Mesendoderm (in vitro differentiated cells): Measurements from ENCODE around the gene CLCA1.

Experiments
- DNase-seq: peaks from one replicate; pipeline ENCODE4 v3.0.0; 2013
- H2AK5ac ChIP-seq: 2 replicates; pipeline ENCODE4 v1.6.1; 2013; ENCODE audit warnings: low read length, inconsistent platforms
- H2BK120ac ChIP-seq: 2 replicates; pipeline ENCODE4 v1.6.1; 2013; ENCODE audit warnings: low read depth, mild to moderate bottlenecking, low read length, moderate library complexity, mixed read lengths
- H2BK15ac ChIP-seq: replicated peaks from 2 replicates; pipeline ENCODE4 v1.6.1; 2013; ENCODE audit warnings: low read depth, mild to moderate bottlenecking, moderate library complexity
- H2BK5ac ChIP-seq: 2 replicates; pipeline ENCODE4 v1.6.1; 2013; ENCODE audit warnings: low read length, inconsistent platforms
- H3K18ac ChIP-seq: 2 replicates; pipeline ENCODE4 v1.6.1; 2013; ENCODE audit warnings: mild to moderate bottlenecking, low read length, mixed read lengths
- H3K23ac ChIP-seq: one replicate; pipeline ENCODE4 v1.6.1; 2013; ENCODE audit warnings: low read length
- H3K27ac ChIP-seq: 2 replicates; pipeline ENCODE4 v1.5.1; 2013; ENCODE audit warnings: low read depth, mild to moderate bottlenecking, inconsistent platforms, low read length, moderate library complexity
- H3K27me3 ChIP-seq: 2 replicates; pipeline ENCODE4 v1.6.1; 2013; ENCODE audit warnings: low read length, control low read depth, mild to moderate bottlenecking, inconsistent platforms; ENCODE audit not compliant: insufficient read depth, poor library complexity
- H3K36me3 ChIP-seq: 2 replicates; pipeline ENCODE4 v1.6.1; 2013; ENCODE audit warnings: low read length, inconsistent platforms; ENCODE audit not compliant: control insufficient read depth, insufficient read depth
- H3K4ac ChIP-seq: one replicate; pipeline ENCODE4 v1.6.1; 2013; ENCODE audit warnings: low read depth, mild to moderate bottlenecking, low read length, moderate library complexity
- H3K4me1 ChIP-seq: 2 replicates; pipeline ENCODE4 v1.6.1; 2013; ENCODE audit warnings: low read depth, low read length, inconsistent platforms; ENCODE audit not compliant: control insufficient read depth
- H3K4me2 ChIP-seq: 2 replicates; pipeline ENCODE4 v1.6.1; 2013; ENCODE audit warnings: low read length
- H3K4me3 ChIP-seq: 2 replicates; pipeline ENCODE4 v1.5.1; 2013; ENCODE audit warnings: mild to moderate bottlenecking, low read length
- H3K56ac ChIP-seq: one replicate; pipeline ENCODE4 v1.6.1; 2013; ENCODE audit warnings: low read length
- H3K79me1 ChIP-seq: 2 replicates; pipeline ENCODE4 v1.6.1; 2013; ENCODE audit warnings: low read length, inconsistent platforms
- H3K79me2 ChIP-seq: 2 replicates; pipeline ENCODE4 v1.6.1; 2013; ENCODE audit warnings: mild to moderate bottlenecking, low read length; ENCODE audit not compliant: control insufficient read depth, insufficient read depth
- H3K9ac ChIP-seq: 2 replicates; pipeline ENCODE4 v1.6.1; 2013; ENCODE audit warnings: low read length, inconsistent platforms
- H4K5ac ChIP-seq: one replicate; pipeline ENCODE4 v1.6.1; 2013; ENCODE audit warnings: low read length
- H4K8ac ChIP-seq: one replicate; pipeline ENCODE4 v1.6.1; 2013; ENCODE audit warnings: low read depth, mild to moderate bottlenecking, control low read depth, low read length, moderate library complexity
- WGBS: extraction: QIAGEN DNeasy Blood & Tissue Kit; methylation state at CpG from one replicate; pipeline ENCODE4 v1.1.7; 2013; ENCODE audit warnings: low lambda C conversion rate, missing lambda C conversion rate; ENCODE audit not compliant: insufficient coverage; ENCODE audit errors: extremely low coverage; 5-methylcytosine and 5-hydroxymethylcytosine counted together

The CLCA1 gene

GRCh38 chr1:86505564-86505902 is 36.8 kb downstream of the CLCA1 start:
- H3K23ac ChIP-seq, result no peak overlapping the region
- no peaks in the 10 kb centered on the region for H3K27me3 ChIP-seq
- H3K9ac ChIP-seq, result no peak overlapping the region
- no peak overlapping the region for H3K4me2 ChIP-seq
- H2BK15ac ChIP-seq, result no peak overlapping the region
- no peak for DNase-seq
- H2AK5ac ChIP-seq, result no peak overlapping the region
- no peak overlapping the region for H4K5ac ChIP-seq
- H3K27ac ChIP-seq, result no peak overlapping the region
- no peaks in the 10 kb centered on the region for H3K79me2 ChIP-seq
- no peak overlapping the region for H3K4me3 ChIP-seq
- no peak overlapping the region for H3K18ac ChIP-seq
- H4K8ac ChIP-seq, result no peak overlapping the region
- no peaks in the 10 kb centered on the region for H3K79me1 ChIP-seq
- H3K36me3 ChIP-seq, result no peaks in the 10 kb centered on the region
- no peak overlapping the region for H3K4ac ChIP-seq
- no peak overlapping the region for H2BK120ac ChIP-seq
- no peak overlapping the region for H2BK5ac ChIP-seq
- peaks cover 12% of the 10 kb centered on the region for H3K4me1 ChIP-seq
- WGBS, result no CpG with 5 or more reads among the region's 4 CpGs
- no peak overlapping the region for H3K56ac ChIP-seq

- no peak overlapping the region for H2BK5ac ChIP-seq
- H3K27me3 ChIP-seq, result no peaks in the 10 kb centered on the region
- no peak overlapping the region for H3K4ac ChIP-seq
- H4K5ac ChIP-seq, result no peak overlapping the region
- no peak overlapping the region for H3K27ac ChIP-seq
- H3K23ac ChIP-seq, result no peak overlapping the region
- no peak overlapping the region for H3K4me2 ChIP-seq
- H3K56ac ChIP-seq, result no peak overlapping the region
- no peak overlapping the region for H3K9ac ChIP-seq
- no peak overlapping the region for H2BK120ac ChIP-seq
- no peak overlapping the region for H2AK5ac ChIP-seq
- H3K4me3 ChIP-seq, result no peak overlapping the region
- no peaks in the 10 kb centered on the region for H3K79me2 ChIP-seq
- H4K8ac ChIP-seq, result no peak overlapping the region
- peaks cover 12% of the 10 kb centered on the region for H3K4me1 ChIP-seq
- no peak overlapping the region for H2BK15ac ChIP-seq
- no peak overlapping the region for H3K18ac ChIP-seq
- no peaks in the 10 kb centered on the region for H3K36me3 ChIP-seq
- no peaks in the 10 kb centered on the region for H3K79me1 ChIP-seq
- WGBS, result no CpG with 5 or more reads among the region's 13 CpGs
- DNase-seq, result peak; percentile 60
Measured at GRCh38 chr1:86507935-86508582, 39.3 kb downstream of the CLCA1 start.

GRCh38 chr1:86508583-86508969 is 39.8 kb downstream of the CLCA1 start:
- no peak overlapping the region for H3K27ac ChIP-seq
- H3K4me2 ChIP-seq, result no peak overlapping the region
- no peak overlapping the region for H3K4me3 ChIP-seq
- no peak overlapping the region for H4K5ac ChIP-seq
- no CpG with 5 or more reads among the region's 2 CpGs for WGBS
- no peak overlapping the region for H2AK5ac ChIP-seq
- H4K8ac ChIP-seq, result no peak overlapping the region
- H3K27me3 ChIP-seq, result no peaks in the 10 kb centered on the region
- H3K79me2 ChIP-seq, result no peaks in the 10 kb centered on the region
- no peak for DNase-seq
- H2BK5ac ChIP-seq, result no peak overlapping the region
- no peak overlapping the region for H3K4ac ChIP-seq
- H3K18ac ChIP-seq, result no peak overlapping the region
- no peaks in the 10 kb centered on the region for H3K36me3 ChIP-seq
- H2BK15ac ChIP-seq, result no peak overlapping the region
- H3K56ac ChIP-seq, result no peak overlapping the region
- H2BK120ac ChIP-seq, result no peak overlapping the region
- no peak overlapping the region for H3K9ac ChIP-seq
- H3K79me1 ChIP-seq, result no peaks in the 10 kb centered on the region
- H3K4me1 ChIP-seq, result peaks cover 10% of the 10 kb centered on the region
- H3K23ac ChIP-seq, result no peak overlapping the region

- no peak overlapping the region for H3K4me3 ChIP-seq
- H3K36me3 ChIP-seq, result no peaks in the 10 kb centered on the region
- DNase-seq, result peak; percentile 82
- no peak overlapping the region for H2AK5ac ChIP-seq
- H2BK5ac ChIP-seq, result no peak overlapping the region
- no peak overlapping the region for H4K8ac ChIP-seq
- no peak overlapping the region for H3K18ac ChIP-seq
- H3K56ac ChIP-seq, result no peak overlapping the region
- H2BK120ac ChIP-seq, result no peak overlapping the region
- H3K79me1 ChIP-seq, result no peaks in the 10 kb centered on the region
- H3K4me2 ChIP-seq, result no peak overlapping the region
- H3K4me1 ChIP-seq, result no peaks in the 10 kb centered on the region
- H3K79me2 ChIP-seq, result no peaks in the 10 kb centered on the region
- no peak overlapping the region for H3K9ac ChIP-seq
- WGBS, result no CpG with 5 or more reads among the region's 2 CpGs
- H3K23ac ChIP-seq, result no peak overlapping the region
- no peak overlapping the region for H4K5ac ChIP-seq
- no peak overlapping the region for H3K4ac ChIP-seq
- H2BK15ac ChIP-seq, result no peak overlapping the region
- no peak overlapping the region for H3K27ac ChIP-seq
- no peaks in the 10 kb centered on the region for H3K27me3 ChIP-seq
Measured at GRCh38 chr1:86515597-86515996, 46.9 kb downstream of the CLCA1 start.

GRCh38 chr1:86516335-86516734 is 47.6 kb downstream of the CLCA1 start:
- Histone ChIP-seq H3K27ac (no peak overlapping the region), H3K79me1 (no peaks in the 10 kb centered on the region), H3K4ac (no peak overlapping the region), H2BK5ac (no peak overlapping the region), H3K4me2 (no peak overlapping the region), H3K56ac (no peak overlapping the region), H3K4me3 (no peak overlapping the region), H3K18ac (no peak overlapping the region), H4K5ac (no peak overlapping the region), H4K8ac (no peak overlapping the region), H3K79me2 (no peaks in the 10 kb centered on the region), H3K9ac (no peak overlapping the region), H3K36me3 (no peaks in the 10 kb centered on the region), H2BK120ac (no peak overlapping the region), H3K23ac (no peak overlapping the region), H3K4me1 (no peaks in the 10 kb centered on the region), H3K27me3 (no peaks in the 10 kb centered on the region), H2AK5ac (no peak overlapping the region), H2BK15ac (no peak overlapping the region)
- peak; percentile 41 for DNase-seq
- WGBS, result no CpG with 5 or more reads among the region's 1 CpG

- Histone ChIP-seq H3K4me3 (no peak overlapping the region), H3K18ac (no peak overlapping the region), H4K5ac (no peak overlapping the region), H3K79me2 (no peaks in the 10 kb centered on the region), H3K36me3 (no peaks in the 10 kb centered on the region), H2AK5ac (no peak overlapping the region), H2BK15ac (no peak overlapping the region), H3K9ac (no peak overlapping the region), H4K8ac (no peak overlapping the region), H3K4me2 (no peak overlapping the region), H3K23ac (no peak overlapping the region), H2BK5ac (no peak overlapping the region), H3K27me3 (no peaks in the 10 kb centered on the region), H3K56ac (no peak overlapping the region), H3K79me1 (no peaks in the 10 kb centered on the region), H2BK120ac (peak overlapping the region; percentile 61), H3K4me1 (no peaks in the 10 kb centered on the region), H3K4ac (peak overlapping the region; percentile 55), H3K27ac (no peak overlapping the region)
- no CpG with 5 or more reads among the region's 1 CpG for WGBS
- DNase-seq, result peak; percentile 93
Measured at GRCh38 chr1:86517336-86517735, 48.6 kb downstream of the CLCA1 start.
